ENCODE data around the gene UBL3. TPM values are rescaled to one million over a fixed set of nuclear protein-coding genes. Genes with fewer than 3 reads are reported as not detected.

The UBL3 gene
- total RNA-seq, 1 experiment from 2014 or later = 10.7 TPM

GRCh38 chr13:29782798-29783197 is 67.6 kb downstream of the UBL3 start:
- H2AFZ ChIP-seq (ENCODE audit: low read depth, low read length, poor library complexity, severe bottlenecking) = no peak overlapping the region
- no peaks in the 10 kb centered on the region for H3K9me2 ChIP-seq (ENCODE audit: insufficient read depth)
- H3K79me2 ChIP-seq (ENCODE audit: insufficient read depth, low read length) = no peaks in the 10 kb centered on the region
- no peak overlapping the region for H3K27ac ChIP-seq (ENCODE audit: low read depth, low read length)
- ChIA-PET RAD21 (ENCODE audit: low non-redundant PET in 1 of 2, low total read pairs in 2 of 2, uncharacterized antibody in 2 of 2, unreplicated experiment in 2 of 2) (no interaction called here), CTCF (interaction anchor here (0.9 to 1.6 kb wide), 2 partner anchors 11 to 330 kb away, joined by 3 to 5 read pairs; no protein-coding TSS in a partner anchor), POLR2A (no interaction called here)
- no peaks in the 10 kb centered on the region for H3K36me3 ChIP-seq (ENCODE audit: control insufficient read depth in 1 of 2, insufficient read depth in 2 of 2, low read length in 2 of 2)
- ATAC-seq (no peak), DNase-seq (ENCODE audit: low read depth, low spot score) (no peak)
- no peak overlapping the region for H3K9ac ChIP-seq (ENCODE audit: low read length)
- no peak for TF ChIP-seq TCF7L2 (IDR thresholded peaks at IDR 0.05; ENCODE audit: borderline replicate concordance, extremely low read depth, insufficient read depth, insufficient read length)
- no peak for TF ChIP-seq YY1 (IDR thresholded peaks at IDR 0.05; ENCODE audit: extremely low read depth, insufficient replicate concordance, low read depth, low read length)
- TF ChIP-seq REST (IDR thresholded peaks at IDR 0.05; ENCODE audit: low read depth) = no peak
- no peak for TF ChIP-seq SIN3A (IDR thresholded peaks at IDR 0.05; ENCODE audit: low read depth)
- no peak for TF ChIP-seq SRF (IDR thresholded peaks at IDR 0.05; ENCODE audit: low read depth)
- no peak for TF ChIP-seq EZH2phosphoT487 (IDR thresholded peaks at IDR 0.05; ENCODE audit: borderline replicate concordance)
- no peaks in the 10 kb centered on the region for H3K4me1 ChIP-seq (ENCODE audit: control insufficient read depth in 1 of 2, insufficient read depth in 2 of 2, low read length in 2 of 2)
- no peaks in the 10 kb centered on the region for H3K9me3 ChIP-seq (ENCODE audit: control insufficient read depth in 1 of 2, insufficient read depth in 1 of 2, low read depth in 1 of 2, low read length in 2 of 2)
- intact Hi-C loops (cut with micrococcal nuclease) = no loop called here
- H3K4me2 ChIP-seq (ENCODE audit: low read length) = no peak overlapping the region
- no peaks in the 10 kb centered on the region for H4K20me1 ChIP-seq (ENCODE audit: insufficient read depth)
- H3K27me3 ChIP-seq (ENCODE audit: insufficient read depth, low read length) = no peaks in the 10 kb centered on the region
- no peak overlapping the region for H3K4me3 ChIP-seq (replicated peaks in 1 of 2; ENCODE audit: low read depth in 1 of 2, low read length in 2 of 2)
- no TSS peak for BruUV-seq (replicated peaks)
